GM12875 (cell line): Measurements from ENCODE around the gene NF1.
"Not testable (repeated sequence)": the region's sequence is repeated elsewhere in the genome, so short reads cannot be mapped to it uniquely, and the experiment has no call there.

ENCODE experiments used
- H3K4me3 ChIP-seq: one replicate; pipeline ENCODE4 v1.5.1; 2011; ENCODE audit warnings: low read depth, low read length, control low read depth
- CTCF ChIP-seq: IDR thresholded peaks from 2 replicates; pipeline ENCODE4 v1.5.1; 2011; ENCODE audit warnings: low read depth, mild to moderate bottlenecking, control low read depth, inconsistent platforms, low read length, moderate library complexity, borderline replicate concordance; ENCODE audit not compliant: insufficient read depth

The NF1 gene

DNA sequence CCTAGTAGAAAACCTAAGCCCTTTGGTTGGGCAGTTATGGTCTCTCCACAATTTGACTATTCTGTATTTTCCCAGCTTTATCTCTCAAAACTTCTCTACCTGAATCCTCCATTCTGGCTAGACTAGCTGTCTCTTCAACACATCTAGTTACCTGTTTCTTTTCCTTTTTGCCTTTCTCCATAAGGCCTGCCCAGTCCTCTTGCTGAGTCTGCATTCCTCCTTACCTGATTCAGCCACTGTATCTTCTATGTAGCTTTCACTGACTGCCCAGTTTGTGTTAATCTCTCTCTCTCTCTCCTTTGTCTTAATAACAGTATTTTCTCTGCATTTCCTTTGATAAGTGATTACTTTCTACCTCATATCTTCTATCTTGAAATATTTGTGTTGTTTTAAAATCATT lies 228.8 kb downstream of the NF1 start:
- no peak overlapping the region for H3K4me3 ChIP-seq
- no peak for TF ChIP-seq CTCF

- H3K4me3 ChIP-seq: no peak overlapping the region
- TF ChIP-seq CTCF: no peak
Measured at GRCh38 chr17:31327534-31328159, 232.9 kb downstream of the NF1 start.

GRCh38 chr17:31328160-31328535 lies 233.4 kb downstream of the NF1 start:
- no peak for TF ChIP-seq CTCF
- no peak overlapping the region for H3K4me3 ChIP-seq

DNA sequence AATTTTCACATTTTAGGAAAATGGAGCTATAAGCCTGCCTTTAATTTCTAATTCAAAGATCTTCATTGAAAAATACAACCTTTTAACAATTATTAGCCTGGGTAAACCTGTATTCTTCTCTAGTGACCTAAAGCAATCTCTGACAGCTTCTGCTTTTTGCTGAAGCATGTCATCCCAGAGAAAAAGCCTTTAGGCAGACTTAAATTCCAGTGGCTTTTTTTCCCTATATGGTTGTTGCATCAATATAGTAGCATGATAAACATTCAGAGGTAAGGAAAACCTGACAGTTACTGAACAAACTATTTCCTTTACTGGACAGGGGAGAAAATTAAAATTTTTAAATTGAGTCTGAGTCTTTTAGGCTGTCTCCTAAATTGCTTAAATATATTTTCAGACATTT lies 234.4 kb downstream of the NF1 start:
- TF ChIP-seq CTCF: no peak
- no peak overlapping the region for H3K4me3 ChIP-seq

GRCh38 chr17:31339906-31340661 lies 245.3 kb downstream of the NF1 start:
- no peak overlapping the region for H3K4me3 ChIP-seq
- TF ChIP-seq CTCF: no peak

DNA sequence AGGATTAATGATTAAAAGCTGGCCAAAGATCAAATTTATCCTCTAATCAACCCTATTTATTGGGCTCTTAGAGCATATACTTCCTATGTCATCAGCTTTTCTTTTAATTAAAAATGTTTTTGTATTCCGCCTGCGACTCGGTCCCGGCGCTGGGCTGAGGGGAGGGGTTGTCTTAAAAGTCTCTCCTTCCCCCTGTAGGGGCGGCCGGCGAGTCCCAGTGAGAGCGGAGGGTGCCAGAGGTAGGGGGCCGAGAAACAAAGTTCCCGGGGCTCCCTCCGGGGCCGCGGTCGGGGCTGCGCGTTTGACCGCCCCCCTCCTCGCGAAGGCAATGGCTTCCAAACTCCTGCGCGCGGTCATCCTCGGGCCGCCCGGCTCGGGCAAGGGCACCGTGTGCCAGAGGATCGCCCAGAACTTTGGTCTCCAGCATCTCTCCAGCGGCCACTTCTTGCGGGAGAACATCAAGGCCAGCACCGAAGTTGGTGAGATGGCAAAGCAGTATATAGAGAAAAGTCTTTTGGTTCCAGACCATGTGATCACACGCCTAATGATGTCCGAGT lies 250.5 kb downstream of the NF1 start:
- not testable (repeated sequence) for H3K4me3 ChIP-seq

- no peak for TF ChIP-seq CTCF
Measured at GRCh38 chr17:31349454-31349853, 254.7 kb downstream of the NF1 start.

DNA sequence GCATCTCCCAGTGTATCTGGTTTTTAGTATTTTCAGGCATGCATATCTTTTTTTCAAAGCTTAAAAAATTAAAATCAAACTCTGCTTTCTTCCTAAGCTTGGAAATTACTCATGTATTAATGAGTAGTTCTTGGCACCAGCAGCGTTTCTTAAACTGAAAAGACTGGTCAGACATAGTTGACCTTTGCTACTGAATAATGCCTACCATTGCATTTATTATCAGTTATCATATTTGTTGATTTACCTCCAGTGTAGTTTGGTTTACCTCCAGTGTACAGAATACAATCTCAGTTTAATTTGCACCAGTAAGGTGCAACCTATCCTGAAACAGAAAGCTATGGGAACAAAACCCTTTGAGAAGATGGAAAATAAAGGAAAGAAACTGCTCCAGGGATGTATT lies 261.2 kb downstream of the NF1 start:
- TF ChIP-seq CTCF: no peak
- no peak overlapping the region for H3K4me3 ChIP-seq

More at GRCh38 chr17:31349454-31349853, 254.7 kb downstream of the NF1 start:
- no peak overlapping the region for H3K4me3 ChIP-seq
